Endothelial cell of umbilical vein (primary cell): ENCODE data around the gene SERINC1. TPM values are rescaled to one million over a fixed set of nuclear protein-coding genes. Genes with fewer than 3 reads are reported as not detected.

Experiments
- BruUV-seq: library from RNA; stranded (reverse); fragments of 400-500 nt; replicated peaks from 2 replicates; lab custom pipeline; 2021; lab: Mats Ljungman, UMichigan
- CTCF ChIA-PET: fragments of 300-600, 350-600 bp; sonication (Branson Sonifier 250); formaldehyde crosslinking; loops from one replicate; lab custom pipeline; 2021; ENCODE audit warnings: antibody characterized with exemption, inconsistent platforms; lab: Charles Lee
- POLR2A ChIA-PET: fragments of 300-600, 350-600 bp; sonication (Branson Sonifier 250); formaldehyde crosslinking; loops from one replicate; lab custom pipeline; 2021; ENCODE audit warnings: antibody characterized with exemption, inconsistent platforms; lab: Charles Lee
- DNase-seq: peaks from one replicate; pipeline ENCODE4 v3.0.0-alpha.2; 2011; ENCODE audit warnings: low read depth, low spot score
- FAIRE-seq: peaks from 2 replicates; lab custom pipeline; 2011; peaks lifted over from hg19 to GRCh38; lab: Jason Lieb, UNC
- H2AFZ ChIP-seq: 2 replicates; pipeline ENCODE4 v1.6.0; 2012; ENCODE audit warnings: low read depth, low read length, control low read depth, inconsistent platforms
- H3K27ac ChIP-seq: 2 replicates; pipeline ENCODE4 v1.5.1; 2011; ENCODE audit warnings: low read depth, mild to moderate bottlenecking, control low read depth, low read length, moderate library complexity; ENCODE audit not compliant: insufficient read depth
- H3K27me3 ChIP-seq, 2 experiments: 2 replicates each; pipeline versions ENCODE4 v1.6.0 to v1.6.1; 2011; ENCODE audit warnings: low read length in 2 of 2, mixed read lengths in 1 of 2; ENCODE audit not compliant: control insufficient read depth in 2 of 2, insufficient read depth in 2 of 2
- H3K36me3 ChIP-seq, 2 experiments: 2 replicates in 1 of 2; 3 replicates in 1 of 2; pipeline ENCODE4 v1.5.1; 2011; ENCODE audit warnings: low read length in 2 of 2, mild to moderate bottlenecking in 1 of 2, moderate library complexity in 1 of 2; ENCODE audit not compliant: control insufficient read depth in 2 of 2, insufficient read depth in 2 of 2; ENCODE audit errors: extremely low read depth in 1 of 2
- H3K4me1 ChIP-seq: 3 replicates; pipeline ENCODE4 v1.5.1; 2011; ENCODE audit warnings: mild to moderate bottlenecking, low read length; ENCODE audit not compliant: control insufficient read depth, insufficient read depth; ENCODE audit errors: extremely low read depth
- H3K4me2 ChIP-seq: 2 replicates; pipeline ENCODE4 v1.6.1; 2011; ENCODE audit warnings: low read length, control low read depth, mixed read lengths; ENCODE audit not compliant: insufficient read depth
- H3K4me3 ChIP-seq, 3 experiments: fragments of 200-600 bp in 1 of 3; sonication (generic), shearing (Covaris generic) in 1 of 3; replicated peaks in 1 of 3; 2 replicates each; pipeline ENCODE4 v1.5.1; 2011 to 2016; ENCODE audit warnings: control low read depth in 3 of 3, low read length in 3 of 3, mild to moderate bottlenecking in 2 of 3, inconsistent platforms in 1 of 3, low read depth in 1 of 3, moderate library complexity in 1 of 3; ENCODE audit not compliant: insufficient read depth in 1 of 3
- H3K79me2 ChIP-seq: 2 replicates; pipeline ENCODE4 v1.6.0; 2012; ENCODE audit warnings: low read length, inconsistent platforms; ENCODE audit not compliant: control insufficient read depth, insufficient read depth
- H3K9ac ChIP-seq: replicated peaks from 2 replicates; pipeline ENCODE3; 2011; ENCODE audit warnings: low read length, control low read depth; ENCODE audit not compliant: insufficient read depth; ENCODE audit errors: extremely low read depth
- H3K9me1 ChIP-seq: replicated peaks from 3 replicates; pipeline ENCODE4 v1.6.0; 2011; ENCODE audit warnings: mild to moderate bottlenecking, low read length; ENCODE audit not compliant: control insufficient read depth, insufficient read depth; ENCODE audit errors: extremely low read depth
- H3K9me3 ChIP-seq: replicated peaks from 2 replicates; pipeline ENCODE4 v1.5.1; 2012; ENCODE audit warnings: low read length, inconsistent platforms; ENCODE audit not compliant: control insufficient read depth, insufficient read depth
- H4K20me1 ChIP-seq: replicated peaks from 2 replicates; pipeline ENCODE3; 2011; ENCODE audit warnings: mild to moderate bottlenecking, low read length; ENCODE audit not compliant: control insufficient read depth, insufficient read depth; ENCODE audit errors: extremely low read depth
- CTCF ChIP-seq, 2 donors: IDR thresholded peaks; 1 replicate in 1 of 2; 2 replicates in 1 of 2; pipeline ENCODE4 v1.5.1; 2011; ENCODE audit warnings: low read length in 2 of 2, mild to moderate bottlenecking in 2 of 2, moderate library complexity in 2 of 2, control low read depth in 1 of 2, inconsistent platforms in 1 of 2, low read depth in 1 of 2; ENCODE audit not compliant: insufficient read depth in 1 of 2; ENCODE audit errors: extremely low read depth in 1 of 2
- EZH2 ChIP-seq: IDR thresholded peaks from 2 replicates; pipeline ENCODE4 v1.6.1; 2012; ENCODE audit warnings: borderline replicate concordance, low read depth, mild to moderate bottlenecking, moderate library complexity, low read length, inconsistent platforms; ENCODE audit not compliant: severe bottlenecking
- GATA2 ChIP-seq: IDR thresholded peaks from 2 replicates; pipeline ENCODE4 v1.7.0; 2011; ENCODE audit warnings: low read depth, mild to moderate bottlenecking, moderate library complexity, mixed read lengths, low read length; ENCODE audit not compliant: insufficient read length, insufficient read depth
- JUN ChIP-seq: IDR thresholded peaks from 2 replicates; pipeline ENCODE4 v1.6.1; 2011; ENCODE audit warnings: borderline replicate concordance, low read depth; ENCODE audit not compliant: insufficient read length, insufficient read depth
- MAX ChIP-seq: IDR thresholded peaks from 2 replicates; pipeline ENCODE4 v1.6.1; 2011; ENCODE audit not compliant: insufficient read depth, insufficient read length
- MYC ChIP-seq: IDR thresholded peaks from one replicate; pipeline ENCODE4 v1.6.1; 2011; ENCODE audit warnings: mild to moderate bottlenecking, low read depth, low read length
- POLR2A ChIP-seq: IDR thresholded peaks from 2 replicates; pipeline ENCODE4 v1.6.1; 2012; ENCODE audit warnings: low read depth, mild to moderate bottlenecking, control low read depth, low read length
- POLR2AphosphoS5 ChIP-seq: IDR thresholded peaks from 2 replicates; pipeline ENCODE4 v1.6.1; 2012; ENCODE audit warnings: low read depth, mild to moderate bottlenecking, control low read depth, low read length, moderate library complexity; ENCODE audit not compliant: insufficient read depth
- dilution Hi-C: fragments of 300-500 bp; cut with MboI; formaldehyde crosslinking; loops from one replicate; pipeline ENCODE4 v1.15.0; 2019; ENCODE audit warnings: low sequenced_read_pairs; ENCODE audit not compliant: extremely low pct_ligation_motif_present
- intact Hi-C: fragments of 100-400 bp; cut with micrococcal nuclease; formaldehyde crosslinking; loops from one replicate; pipeline ENCODE4 v1.10.0; 2022
- polyA plus RNA-seq, 4 experiments: library from polyadenylated mRNA; depleted of rRNA in 3 of 4; stranded (reverse) in 3 of 4; unstranded in 1 of 4; fragments of >200 nt; gene quantifications; 2 replicates each; pipeline versions ENCODE4 v1.2.1 to v1.2.3, GENCODE V29; 2011 to 2012; ENCODE audit warnings: missing spikeins in 1 of 4
- total RNA-seq: library from RNA; stranded (reverse); gene quantifications from 2 replicates; pipeline ENCODE4 v1.2.3, GENCODE V29; 2021

Gene SERINC1
- total and polyA plus RNA-seq, 2 donors (not counting 3 experiments of a cell fraction or from before 2014, with no cell fraction given) = 40.4 to 76.5 TPM

- dilution Hi-C loops = no loop called here
- FAIRE-seq = no peak
Observed at GRCh38 chr6:122400462-122401089, 71.0 kb downstream of the SERINC1 start.

More at GRCh38 chr6:122400462-122401089, 71.0 kb downstream of the SERINC1 start:
- H3K9me1 ChIP-seq = no peaks in the 10 kb centered on the region
- peak overlapping the region; percentile 22 to 95 (median 77) for H3K4me3 ChIP-seq
- H3K9me3 ChIP-seq = no peaks in the 10 kb centered on the region
- TSS peak; percentile 29 for BruUV-seq
- peak; percentile 15 for DNase-seq
- H3K9ac ChIP-seq = peak overlapping the region; percentile 75
- peaks cover 49% of the 10 kb centered on the region for H3K79me2 ChIP-seq
- POLR2A ChIA-PET = no interaction called here
- intact Hi-C loops = no loop called here
- no peak overlapping the region for H2AFZ ChIP-seq
- H4K20me1 ChIP-seq = no peaks in the 10 kb centered on the region
- TF ChIP-seq GATA2 (no peak), POLR2AphosphoS5 (no peak), EZH2 (no peak), MAX (no peak), POLR2A (no peak), MYC (no peak), JUN (no peak), CTCF (IDR thresholded peaks at IDR 0.05; ENCODE audit: extremely low read depth in 1 of 2, insufficient read depth in 1 of 2, low read depth in 1 of 2, low read length in 2 of 2) (no peak)
- H3K4me1 ChIP-seq = peaks cover 11% of the 10 kb centered on the region
- CTCF ChIA-PET = interaction anchor here (2.0 kb wide), 1 partner anchor 17 kb away, joined by 4 read pairs; no protein-coding TSS in a partner anchor
- H3K36me3 ChIP-seq = no peaks in the 10 kb centered on the region
- H3K27ac ChIP-seq = no peak overlapping the region
- peak overlapping the region; percentile 97 for H3K4me2 ChIP-seq
- peaks cover 0 to under 1% of the 10 kb centered on the region in 2 experiments for H3K27me3 ChIP-seq
